ENCODE measurements around the gene SMIM45.
A peak's percentile ranks its signal among the peaks of the same experiment; 100 is the strongest.

SMIM45 gene

DNA sequence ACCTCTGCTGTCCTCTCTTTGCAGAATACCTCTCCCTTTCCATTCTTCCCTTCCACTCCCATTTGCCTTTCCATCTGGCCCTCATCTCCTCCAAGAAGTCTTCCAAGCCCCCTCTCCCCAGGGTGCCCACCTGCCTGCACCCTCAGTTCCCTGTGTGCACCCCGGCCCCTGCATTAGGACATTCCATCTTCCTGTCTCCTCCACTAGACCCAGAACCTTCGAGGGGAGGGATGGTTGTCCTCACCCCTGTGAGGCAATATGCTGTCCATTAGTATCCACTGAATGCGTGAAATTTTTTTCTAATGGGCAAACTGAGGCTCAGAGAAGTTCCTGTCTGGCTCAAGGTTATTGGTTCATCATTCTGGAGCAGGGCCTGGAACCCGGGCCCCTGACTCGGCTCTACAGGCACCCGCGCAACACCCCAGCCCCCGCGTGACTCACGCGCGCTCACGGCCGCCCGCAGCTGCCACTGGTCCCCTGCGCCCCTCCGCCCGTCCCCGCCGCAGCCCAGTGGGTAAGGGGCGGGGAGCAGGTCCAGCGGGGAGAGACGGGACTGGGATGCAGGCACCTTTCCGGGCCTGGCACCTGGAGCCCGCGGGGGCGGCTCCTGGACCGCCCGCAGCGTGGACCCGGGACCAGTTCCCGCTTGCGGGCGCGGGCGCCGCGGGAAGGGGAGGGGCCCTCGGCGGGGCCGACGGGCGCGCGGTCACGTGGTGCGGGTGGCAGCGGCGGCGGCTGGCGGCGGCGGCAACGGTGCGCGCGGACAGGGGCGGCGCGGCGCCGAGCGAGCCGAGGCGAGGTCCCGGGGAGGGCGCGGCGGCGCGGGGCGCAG, 24.3 kb downstream of the SMIM45 start:
- Histone ChIP-seq H3K4me1 (peaks cover 0 to 12% of the 10 kb centered on the region in 2 donors), H3K27ac (no peak overlapping the region), H3K36me3 (no peaks in the 10 kb centered on the region), H3K4me3 (peak overlapping the region; percentile 38 to 50), H3K9me3 (no peaks in the 10 kb centered on the region), H3K27me3 (peaks cover 3 to 4% of the 10 kb centered on the region in 2 donors)
- no peak for DNase-seq (ENCODE audit: low spot score)
- no peak for TF ChIP-seq CTCF (IDR thresholded peaks at IDR 0.05)

DNA sequence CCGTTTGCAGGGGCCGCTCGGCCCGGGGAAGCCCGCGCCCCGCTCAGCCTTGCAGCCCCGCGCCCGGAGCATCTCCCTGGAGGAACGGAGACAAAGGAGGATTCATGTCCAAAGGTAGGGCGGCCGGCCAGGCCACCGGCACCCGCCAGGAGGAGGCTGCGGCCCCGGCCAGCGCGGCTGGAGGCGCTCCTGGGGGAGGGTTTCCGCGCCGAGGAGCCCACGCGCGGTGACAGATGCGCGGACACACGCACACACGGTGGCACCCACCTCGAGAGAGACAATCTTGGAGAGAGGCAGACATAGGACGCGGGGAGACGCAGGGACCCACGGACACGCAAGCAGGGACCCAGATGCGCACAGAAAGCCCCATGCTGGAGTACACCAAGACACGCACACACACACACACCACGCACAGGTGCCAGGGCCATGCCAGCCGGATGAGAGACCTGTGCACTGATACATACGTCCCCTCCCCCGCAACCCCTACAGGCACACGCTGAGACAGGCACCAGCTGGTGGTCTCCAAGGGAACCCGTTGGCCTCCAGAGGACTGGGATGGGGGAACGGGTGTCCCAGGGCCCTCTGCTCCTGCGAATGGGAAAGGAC, 25.1 kb downstream of the SMIM45 start:
- Histone ChIP-seq H3K27ac (no peak overlapping the region), H3K4me1 (peaks cover 0 to 12% of the 10 kb centered on the region in 2 donors), H3K9me3 (no peaks in the 10 kb centered on the region), H3K36me3 (no peaks in the 10 kb centered on the region), H3K27me3 (peaks cover 2 to 4% of the 10 kb centered on the region in 2 donors), H3K4me3 (peak overlapping the region; percentile 19 to 50)
- TF ChIP-seq CTCF (IDR thresholded peaks at IDR 0.05), result no peak
- no peak for DNase-seq (ENCODE audit: low spot score)

GRCh38 chr22:41978732-41979131, 26.8 kb downstream of the SMIM45 start:
- Histone ChIP-seq H3K9me3 (no peaks in the 10 kb centered on the region), H3K27ac (no peak overlapping the region), H3K27me3 (peaks cover 0 to 4% of the 10 kb centered on the region in 2 donors), H3K36me3 (no peaks in the 10 kb centered on the region), H3K4me3 (no peak overlapping the region), H3K4me1 (peaks cover 0 to 12% of the 10 kb centered on the region in 2 donors)
- TF ChIP-seq CTCF (IDR thresholded peaks at IDR 0.05), result no peak
- no peak for DNase-seq (ENCODE audit: low spot score)

DNA sequence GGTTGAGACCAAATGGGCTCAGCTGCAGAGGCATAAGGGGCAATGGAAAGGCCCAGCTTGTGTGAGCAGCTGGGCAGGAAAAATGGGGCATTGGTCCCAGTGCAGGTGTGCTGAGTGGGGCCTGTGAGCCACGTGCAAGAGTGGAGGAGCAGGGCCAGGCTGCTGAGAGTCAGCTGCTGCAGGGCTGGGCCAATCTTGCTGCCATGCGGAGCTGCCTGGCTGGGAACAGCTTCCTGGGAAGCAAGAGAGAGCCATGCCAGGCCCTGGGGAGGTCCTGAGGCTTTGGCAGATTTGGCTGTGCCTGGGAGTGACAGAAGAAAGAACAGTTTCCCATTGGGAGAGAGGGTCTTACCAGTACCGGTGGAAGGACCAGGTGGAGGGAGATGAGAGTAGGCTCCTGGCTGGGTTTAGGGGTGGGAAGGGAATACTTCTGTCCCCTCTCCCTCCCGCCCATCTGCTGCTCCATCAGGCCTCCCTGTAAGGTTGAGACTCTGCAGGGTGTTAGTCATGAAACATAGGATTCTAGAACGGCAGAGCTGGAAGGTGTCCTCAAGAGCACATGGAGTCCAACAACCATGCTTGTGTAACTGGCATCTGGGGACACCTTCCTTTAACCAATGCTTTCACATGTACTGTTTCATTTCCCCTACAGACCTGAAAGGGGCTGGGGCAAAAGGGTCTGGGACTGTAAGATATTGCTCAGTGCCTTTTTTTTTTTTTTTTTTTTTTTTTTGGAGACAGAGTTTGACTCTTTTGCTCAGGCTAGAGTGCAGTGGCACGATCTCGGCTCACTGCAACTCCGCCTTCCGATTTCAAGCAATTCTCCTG, 27.7 kb downstream of the SMIM45 start:
- Histone ChIP-seq H3K27ac (no peak overlapping the region), H3K9me3 (no peaks in the 10 kb centered on the region), H3K36me3 (no peaks in the 10 kb centered on the region), H3K4me1 (peaks cover 0 to 12% of the 10 kb centered on the region in 2 donors), H3K4me3 (no peak overlapping the region), H3K27me3 (peaks cover 0 to 4% of the 10 kb centered on the region in 2 donors)
- DNase-seq (ENCODE audit: low spot score), result no peak
- no peak for TF ChIP-seq CTCF (IDR thresholded peaks at IDR 0.05)

- no peaks in the 10 kb centered on the region for H3K9me3 ChIP-seq
- H3K27me3 ChIP-seq, result no peaks in the 10 kb centered on the region
- no peaks in the 10 kb centered on the region for H3K4me1 ChIP-seq
- no peaks in the 10 kb centered on the region for H3K36me3 ChIP-seq
- no peak overlapping the region for H3K4me3 ChIP-seq
- no peak for TF ChIP-seq CTCF (IDR thresholded peaks at IDR 0.05)
- no peak overlapping the region for H3K27ac ChIP-seq
- DNase-seq (ENCODE audit: low spot score), result no peak
These were observed 30.9 kb downstream of the SMIM45 start for GRCh38 chr22:41982865-41983264.
